Stimulated activated CD8-positive, alpha-beta memory T cell treated with anti-CD3 and anti-CD28 coated beads, Interleukin-4, amount 100 ng/mL, for 48 hours (primary cell): ENCODE data around the gene DNAH12.
"Not testable (repeated sequence)": the region's sequence is repeated elsewhere in the genome, so short reads cannot be mapped to it uniquely, and the experiment has no call there.

Experiments
- DNase-seq: peaks from one replicate; pipeline ENCODE4 v3.0.0-alpha.2; 2020

The DNAH12 gene

GRCh38 chr3:57397175-57398026 lies 146.7 kb downstream of the DNAH12 start:
- peak; percentile 62 for DNase-seq

- DNase-seq = no peak
Measured at GRCh38 chr3:57393977-57394376, 150.2 kb downstream of the DNAH12 start.

DNA sequence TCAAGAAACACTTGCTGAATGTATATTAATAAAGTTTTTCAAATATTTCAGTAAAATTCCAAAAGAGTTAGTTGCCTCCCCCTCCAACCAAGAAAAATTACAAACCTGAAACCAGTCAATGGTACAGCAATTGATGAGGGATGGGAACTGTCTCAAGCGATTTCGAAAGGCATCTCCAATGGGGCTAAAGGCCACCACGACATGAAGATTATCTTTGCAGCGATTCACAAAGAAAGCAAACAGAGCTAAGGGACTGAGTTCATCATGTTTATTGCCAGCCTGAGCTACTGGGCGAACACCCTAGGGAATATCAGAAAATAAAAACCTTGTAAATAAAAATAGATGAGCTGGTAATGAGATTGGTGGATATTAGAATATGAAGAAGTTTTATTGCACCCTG lies 152.4 kb downstream of the DNAH12 start:
- DNase-seq = no peak

DNA sequence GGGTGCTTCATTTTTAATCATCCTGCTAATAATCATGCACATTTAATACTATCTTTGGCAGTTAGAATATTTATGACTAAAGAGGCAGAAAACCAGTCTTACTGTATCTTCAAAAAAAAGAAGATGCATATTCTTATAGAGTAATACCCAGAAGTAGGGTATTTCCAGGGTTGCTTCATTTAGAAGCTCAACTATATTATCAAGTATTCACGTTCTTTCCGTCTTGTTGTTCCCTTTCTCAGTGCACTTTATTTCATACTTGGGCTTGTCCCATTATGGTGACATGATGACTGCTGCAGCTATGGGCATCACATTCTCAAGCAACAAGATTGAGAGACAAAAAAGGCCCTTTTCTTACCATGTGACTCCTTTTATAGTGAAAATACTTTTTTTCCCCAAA lies 154.9 kb downstream of the DNAH12 start:
- no peak for DNase-seq

- no peak for DNase-seq
Measured at GRCh38 chr3:57386307-57386706, 157.8 kb downstream of the DNAH12 start.

DNA sequence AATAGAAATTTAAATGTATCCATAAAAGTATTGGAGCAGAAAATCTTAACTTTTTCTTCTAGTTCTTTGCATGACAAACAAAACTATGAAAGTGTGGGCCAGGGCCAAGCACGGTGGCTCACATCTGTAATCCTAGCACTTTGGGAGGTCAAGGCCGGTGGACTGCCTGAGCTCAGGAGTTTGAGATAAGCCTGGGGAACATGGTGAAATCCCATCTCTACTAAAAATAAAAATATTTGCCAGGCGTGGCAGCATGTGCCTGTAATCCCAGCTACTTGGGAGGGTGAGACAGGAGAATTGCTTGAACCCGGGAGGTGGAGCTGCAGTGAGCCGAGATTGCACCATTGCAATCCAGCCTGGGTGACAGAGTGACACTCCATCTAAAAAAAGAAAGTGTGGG lies 158.6 kb downstream of the DNAH12 start:
- no peak for DNase-seq

- no peak for DNase-seq
Measured at GRCh38 chr3:57383838-57384237, 160.3 kb downstream of the DNAH12 start.

- no peak for DNase-seq
Measured at GRCh38 chr3:57383406-57383805, 160.7 kb downstream of the DNAH12 start.

DNA sequence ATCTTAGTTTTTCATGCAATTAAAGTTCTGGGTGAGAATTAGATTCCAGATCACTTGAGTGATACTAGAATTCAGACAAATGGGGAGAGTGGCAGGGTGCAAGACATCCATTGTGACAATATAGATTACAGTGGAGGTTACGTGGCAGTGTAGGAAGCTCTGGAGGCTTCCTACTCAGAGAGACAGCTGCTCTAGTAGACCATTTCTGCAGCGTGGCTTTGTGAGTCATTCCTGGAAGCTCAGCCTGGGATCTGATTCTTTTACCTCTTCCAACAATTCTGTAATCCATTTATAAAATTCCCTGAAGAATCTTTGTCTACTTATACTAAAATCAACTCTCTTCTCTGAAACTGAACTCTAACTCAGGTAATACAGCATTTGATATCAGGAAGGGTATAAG lies 161.2 kb downstream of the DNAH12 start:
- DNase-seq = no peak

- DNase-seq = no peak
Measured at GRCh38 chr3:57370341-57370740, 173.8 kb downstream of the DNAH12 start.

GRCh38 chr3:57365089-57365488 lies 179.1 kb downstream of the DNAH12 start:
- DNase-seq = not testable (repeated sequence)

DNA sequence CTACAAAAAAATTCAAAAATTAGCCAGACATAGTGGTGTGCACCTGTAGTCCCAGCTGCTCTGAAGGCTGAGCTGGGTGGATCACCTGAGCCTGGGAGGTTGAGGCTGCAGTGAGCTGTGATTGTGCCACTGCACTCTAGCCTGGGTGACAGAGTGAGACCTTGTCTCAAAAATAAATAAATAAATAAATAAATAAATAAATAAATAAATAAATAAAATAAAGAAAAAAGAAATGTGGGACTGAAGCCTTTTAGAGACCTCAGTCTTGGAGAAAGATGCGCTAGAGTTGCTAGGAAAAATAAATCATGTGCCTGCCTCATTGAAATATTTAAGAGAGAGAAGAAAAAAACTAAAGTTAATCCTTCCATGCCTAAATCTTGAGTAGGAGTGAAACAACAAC lies 187.9 kb downstream of the DNAH12 start:
- DNase-seq = not testable (repeated sequence)

- no peak for DNase-seq
Measured at GRCh38 chr3:57354768-57355167, 189.4 kb downstream of the DNAH12 start.

DNA sequence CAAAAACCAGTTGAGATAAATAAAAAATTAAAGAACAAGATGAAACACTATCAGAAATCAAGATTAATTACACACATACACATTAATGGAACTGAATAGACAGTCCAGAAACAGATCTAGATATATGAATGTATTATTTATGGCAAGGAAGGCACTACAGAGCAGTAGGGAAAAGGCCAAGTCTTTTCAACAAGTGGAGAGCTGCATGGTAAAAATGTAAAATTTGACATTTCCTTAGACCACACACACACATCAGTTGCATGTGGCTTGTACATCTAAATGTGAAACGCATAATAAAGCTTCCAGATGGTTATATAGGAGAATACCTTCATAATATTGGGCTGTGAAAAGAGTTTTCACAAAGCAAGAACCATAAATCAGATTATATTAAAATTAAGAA lies 193.9 kb downstream of the DNAH12 start:
- DNase-seq = no peak

DNA sequence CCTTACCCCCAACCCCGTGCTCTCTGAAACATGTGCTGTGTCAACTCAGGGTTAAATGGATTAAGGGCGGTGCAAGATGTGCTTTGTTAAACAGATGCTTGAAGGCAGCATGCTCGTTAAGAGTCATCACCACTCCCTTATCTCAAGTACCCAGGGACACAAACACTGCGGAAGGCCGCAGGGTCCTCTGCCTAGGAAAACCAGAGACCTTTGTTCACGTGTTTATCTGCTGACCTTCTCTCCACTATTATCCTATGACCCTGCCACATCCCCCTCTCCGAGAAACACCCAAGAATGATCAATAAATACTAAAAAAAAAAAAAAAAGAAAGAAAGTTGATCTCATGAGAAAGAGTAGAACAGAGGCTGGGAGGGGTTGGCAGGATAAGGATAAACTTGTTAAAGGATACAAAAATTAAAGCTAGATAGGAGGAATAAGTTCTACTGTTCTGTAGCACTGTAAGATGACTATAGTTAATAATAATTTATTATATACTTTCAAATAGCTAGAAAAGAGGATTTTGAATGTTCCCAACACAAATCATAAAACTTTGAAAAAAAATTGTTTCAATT lies 205.0 kb downstream of the DNAH12 start:
- not testable (repeated sequence) for DNase-seq

GRCh38 chr3:57338272-57339070 lies 205.7 kb downstream of the DNAH12 start:
- DNase-seq = not testable (repeated sequence)

GRCh38 chr3:57335283-57335938 lies 208.7 kb downstream of the DNAH12 start:
- no peak for DNase-seq

DNA sequence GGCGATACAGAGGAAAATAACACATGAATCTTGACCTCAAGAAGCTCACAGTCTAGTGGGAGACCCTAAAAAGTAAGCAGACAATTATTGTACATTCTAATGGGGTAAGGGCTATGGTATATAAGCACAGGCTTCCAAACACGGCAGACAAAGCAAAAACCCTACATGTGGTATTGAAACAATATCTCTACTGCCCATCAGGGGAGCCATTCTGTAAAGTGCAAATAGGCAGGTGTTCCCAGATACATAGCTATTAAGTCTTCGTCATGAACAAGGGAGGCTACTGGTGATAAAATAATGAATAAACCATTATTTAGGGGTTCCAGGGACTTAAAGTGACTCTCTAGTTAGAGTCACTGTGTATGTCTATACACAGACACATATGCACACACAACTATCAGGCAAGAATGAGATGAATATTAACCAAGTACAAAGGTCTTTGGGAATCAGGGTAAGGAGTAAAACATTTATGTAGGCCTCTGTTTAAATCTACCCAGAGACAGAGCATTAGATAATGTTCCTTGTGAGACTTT lies 213.0 kb downstream of the DNAH12 start:
- DNase-seq = no peak

DNA sequence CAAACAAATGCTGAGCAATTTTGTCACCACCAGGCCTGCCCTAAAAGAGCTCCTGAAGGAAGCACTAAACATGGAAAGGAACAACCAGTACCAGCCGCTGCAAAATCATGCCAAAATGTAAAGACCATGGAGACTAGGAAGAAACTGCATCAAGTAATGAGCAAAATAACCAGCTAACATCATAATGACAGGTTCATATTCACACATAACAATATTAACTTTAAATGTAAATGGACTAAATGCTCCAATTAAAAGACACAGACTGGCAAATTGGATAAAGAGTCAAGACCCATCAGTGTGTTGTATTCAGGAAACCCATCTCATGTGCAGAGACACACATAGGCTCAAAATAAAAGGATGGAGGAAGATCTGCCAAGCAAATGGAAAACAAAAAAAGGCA lies 217.6 kb downstream of the DNAH12 start:
- not testable (repeated sequence) for DNase-seq

- DNase-seq = no peak
Measured at GRCh38 chr3:57314204-57314603, 229.9 kb downstream of the DNAH12 start.

- DNase-seq = no peak
Measured at GRCh38 chr3:57309769-57310360, 234.3 kb downstream of the DNAH12 start.

GRCh38 chr3:57303520-57303919 lies 240.6 kb downstream of the DNAH12 start:
- DNase-seq = not testable (repeated sequence)
